Hematopoietic multipotent progenitor cell treated with erythropoietin and hydrocortisone succinate and interleukin-3 and kit ligand, for 4 days (in vitro differentiated cells): ENCODE data around the gene SYT17.

Source experiments
- DNase-seq: peaks from one replicate; pipeline ENCODE4 v3.0.0-alpha.2; 2015

Gene SYT17, protein sequence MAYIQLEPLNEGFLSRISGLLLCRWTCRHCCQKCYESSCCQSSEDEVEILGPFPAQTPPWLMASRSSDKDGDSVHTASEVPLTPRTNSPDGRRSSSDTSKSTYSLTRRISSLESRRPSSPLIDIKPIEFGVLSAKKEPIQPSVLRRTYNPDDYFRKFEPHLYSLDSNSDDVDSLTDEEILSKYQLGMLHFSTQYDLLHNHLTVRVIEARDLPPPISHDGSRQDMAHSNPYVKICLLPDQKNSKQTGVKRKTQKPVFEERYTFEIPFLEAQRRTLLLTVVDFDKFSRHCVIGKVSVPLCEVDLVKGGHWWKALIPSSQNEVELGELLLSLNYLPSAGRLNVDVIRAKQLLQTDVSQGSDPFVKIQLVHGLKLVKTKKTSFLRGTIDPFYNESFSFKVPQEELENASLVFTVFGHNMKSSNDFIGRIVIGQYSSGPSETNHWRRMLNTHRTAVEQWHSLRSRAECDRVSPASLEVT

DNA sequence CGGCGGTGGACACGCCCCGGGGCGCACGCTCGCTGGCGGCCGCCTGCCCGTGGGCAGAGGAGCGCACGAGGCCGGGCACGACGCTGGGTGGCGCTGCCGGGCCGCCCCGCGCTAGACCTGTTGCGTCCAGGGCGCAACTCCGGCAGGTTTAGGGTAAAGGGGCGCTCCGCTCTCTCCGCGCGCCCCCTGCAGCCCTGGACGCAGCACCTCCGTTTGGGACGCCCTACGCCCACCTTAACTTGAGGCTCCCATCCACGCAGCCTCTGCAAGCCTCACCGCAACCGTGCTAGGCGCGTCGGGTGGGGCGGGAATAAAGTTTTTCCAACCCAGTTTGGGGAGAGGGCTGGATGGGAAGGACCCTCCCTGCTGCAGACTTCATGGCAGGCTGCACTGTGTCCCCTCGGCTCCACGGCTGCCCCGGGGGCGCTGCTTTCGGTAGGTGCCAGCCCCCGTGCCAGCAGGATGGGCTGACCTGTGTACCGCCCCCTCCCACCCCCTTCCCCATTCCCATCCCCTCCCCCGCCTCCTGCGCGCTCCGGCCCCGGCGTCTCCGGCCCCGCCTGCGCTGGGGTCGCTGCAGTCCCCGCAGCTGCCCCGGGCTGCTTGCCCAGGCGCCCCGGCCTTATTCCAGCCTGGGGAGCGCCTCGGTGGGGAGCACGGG lies at the start of gene SYT17:
Gene SYT17 (plus strand): TSS at position 531 of the 661 bp plus-strand sequence. CDS start 407 bp downstream, outside the sequence.
- peak; percentile 83 for DNase-seq

DNA sequence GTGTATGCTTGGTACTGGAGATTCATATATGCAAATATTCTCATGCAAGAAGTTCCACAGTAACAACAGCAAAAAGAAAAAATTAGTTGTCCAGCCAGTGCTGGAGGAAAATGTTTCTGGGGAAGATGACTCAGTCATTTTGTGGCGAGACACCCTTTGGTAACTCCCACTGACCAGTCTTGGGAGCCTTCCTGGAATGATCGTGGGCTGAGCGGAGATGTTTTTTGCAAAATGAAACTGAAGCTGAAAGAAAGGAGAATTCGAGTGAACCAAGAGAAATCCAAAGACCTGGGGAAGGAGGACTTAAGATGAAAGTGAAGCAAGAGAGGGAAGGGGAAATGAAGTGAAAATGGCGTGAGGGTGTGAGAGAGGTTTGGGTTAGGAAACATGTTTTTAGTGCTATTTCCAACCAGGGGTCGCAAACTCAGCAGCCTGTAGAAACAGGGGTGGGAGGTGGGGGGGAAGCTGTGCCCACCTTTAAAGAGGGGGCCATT lies 49.1 kb upstream of the SYT17 start:
- peak; percentile 67 for DNase-seq

DNA sequence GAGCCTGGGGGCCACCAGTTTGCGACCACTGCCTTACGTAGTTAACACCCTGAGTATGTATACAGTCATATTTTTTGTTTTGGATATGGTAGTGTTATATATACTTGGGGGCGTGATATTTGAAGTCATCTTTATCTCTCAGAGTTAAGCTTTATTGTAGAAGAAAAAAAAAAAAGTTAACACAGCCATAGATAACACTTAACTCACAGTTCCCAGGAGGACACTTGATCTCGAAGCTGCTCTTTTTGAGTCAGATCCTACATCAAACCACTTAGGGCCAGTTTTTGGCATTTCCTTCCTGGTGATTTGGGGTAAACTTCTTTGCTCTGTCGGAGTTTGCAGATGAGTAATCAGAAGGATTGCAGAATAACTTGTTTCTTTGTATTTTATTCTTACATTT lies 48.5 kb upstream of the SYT17 start:
- DNase-seq, result peak; percentile 59

DNA sequence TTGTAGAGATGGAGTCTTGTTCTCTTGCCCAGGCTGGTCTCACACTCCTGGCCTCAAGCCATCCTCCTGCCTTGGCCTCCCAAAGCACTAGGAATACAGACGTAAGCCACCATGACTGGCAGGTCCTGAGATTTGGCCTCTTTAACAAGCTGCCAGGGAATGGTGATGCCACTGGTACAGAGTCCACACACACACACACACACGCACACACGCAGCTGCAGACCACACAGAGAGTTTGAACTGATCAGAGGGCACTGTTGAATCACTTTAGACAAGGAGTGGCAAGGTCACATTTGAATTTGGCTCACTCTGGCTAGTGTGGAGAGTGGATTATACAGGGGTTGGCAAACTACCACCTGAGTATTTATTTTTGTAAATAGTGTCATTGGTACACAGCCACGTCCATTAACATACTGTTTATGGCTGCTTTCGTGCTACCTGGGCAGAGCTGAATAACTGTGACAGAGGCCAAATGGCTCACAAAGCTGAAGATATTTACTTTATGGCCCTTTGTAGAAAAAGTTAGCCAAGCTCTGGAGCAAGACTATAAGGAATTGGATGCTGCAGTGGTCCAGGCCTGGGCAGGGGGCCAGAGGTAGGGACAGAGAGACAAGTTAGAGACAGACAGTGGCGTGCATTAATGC lies 44.4 kb upstream of the SYT17 start:
- no peak for DNase-seq

DNA sequence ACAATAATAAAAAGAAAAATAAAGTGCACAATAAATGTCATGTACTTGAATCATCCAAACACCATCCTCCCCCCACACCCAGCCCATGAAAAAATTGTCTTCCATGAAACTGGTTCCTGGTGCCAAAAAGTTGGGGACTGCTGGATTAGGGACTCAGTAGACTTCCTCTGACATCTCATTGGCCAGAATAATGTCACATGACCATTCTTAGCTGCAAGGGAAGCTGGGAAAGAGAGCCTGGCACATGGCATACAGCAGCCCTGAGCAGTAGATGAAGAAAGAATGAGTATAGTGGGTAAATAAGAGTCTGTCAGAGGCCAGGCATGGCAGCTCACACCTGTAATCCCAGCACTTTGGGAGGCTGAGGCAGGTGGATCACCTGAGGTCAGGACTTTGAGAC lies 41.7 kb upstream of the SYT17 start:
- DNase-seq, result no peak

DNA sequence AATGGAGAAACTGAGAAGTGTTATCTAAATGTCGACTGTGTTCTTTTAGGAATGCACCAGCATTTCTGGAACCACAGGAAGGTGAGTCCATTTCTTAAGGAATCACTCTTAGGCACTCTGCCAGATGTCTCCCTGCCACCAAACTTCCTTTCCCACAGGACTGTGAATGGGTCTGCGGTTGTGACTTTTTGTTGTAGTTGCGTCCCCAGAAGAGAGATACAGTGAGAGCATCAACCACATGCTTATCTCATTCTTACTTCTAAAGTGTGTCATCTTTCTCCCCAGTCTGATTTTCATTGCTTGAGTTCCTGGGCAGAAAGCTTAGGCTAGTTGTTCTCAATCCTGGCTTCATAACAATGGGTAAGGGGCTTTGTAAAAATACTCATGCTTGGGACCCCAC lies 40.8 kb upstream of the SYT17 start:
- DNase-seq, result no peak

DNA sequence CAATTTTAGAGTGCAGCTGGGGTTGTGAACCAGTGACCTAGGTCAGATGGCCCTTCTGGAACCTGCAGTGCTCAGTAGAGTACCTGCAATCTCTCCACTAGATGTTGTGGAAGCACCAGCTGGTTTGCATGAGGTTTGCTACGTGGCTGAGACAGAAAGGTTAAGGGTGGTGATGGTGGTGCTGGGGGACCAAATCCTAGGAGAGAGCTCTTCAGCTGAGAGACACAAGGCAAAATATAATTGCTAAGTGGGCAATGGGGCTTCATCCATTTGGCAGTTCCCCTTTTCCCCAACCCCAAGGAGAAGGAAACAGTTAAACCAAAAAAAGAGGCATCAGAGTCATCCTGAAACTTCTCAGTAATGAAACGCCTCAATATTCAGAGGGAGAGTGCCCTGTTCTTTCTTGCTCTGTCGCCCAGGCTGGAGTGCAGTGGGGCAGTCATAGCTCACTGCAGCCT lies 40.3 kb upstream of the SYT17 start:
- DNase-seq, result no peak

DNA sequence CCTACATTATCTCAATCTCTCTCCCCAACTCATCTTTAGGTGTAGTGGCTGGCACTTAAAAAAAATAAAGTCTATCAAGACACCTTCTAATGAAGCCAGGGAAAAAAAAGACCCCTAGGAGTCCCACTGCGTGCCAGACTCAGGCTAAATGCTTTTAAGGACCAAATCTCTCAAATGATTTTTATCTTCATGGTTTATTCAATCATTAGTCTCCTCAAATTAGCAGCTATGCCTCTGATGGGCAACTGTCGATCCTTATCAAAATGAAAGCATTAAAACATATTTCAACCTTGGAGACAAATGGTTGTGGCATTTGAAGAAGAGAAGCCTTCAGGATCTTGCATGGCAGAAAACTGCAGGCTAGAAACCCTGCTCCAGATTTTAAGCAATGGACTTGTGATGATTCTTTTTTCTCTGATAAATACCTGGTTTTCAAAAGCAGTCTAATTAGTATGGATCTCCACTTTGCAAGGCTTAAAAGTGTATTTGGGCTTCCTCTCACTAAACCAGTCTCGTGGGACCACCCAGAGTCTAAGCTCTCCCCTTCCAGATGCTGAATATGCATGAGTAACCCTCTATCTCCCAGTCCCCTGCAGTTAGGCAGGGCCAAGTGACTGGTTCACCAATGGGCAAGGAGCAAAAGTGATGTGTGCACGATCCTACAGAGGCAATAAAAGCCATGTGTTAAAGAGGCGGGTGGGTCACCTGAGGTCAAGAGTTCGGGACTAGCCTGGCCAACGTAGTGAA lies 39.4 kb upstream of the SYT17 start:
- no peak for DNase-seq

DNA sequence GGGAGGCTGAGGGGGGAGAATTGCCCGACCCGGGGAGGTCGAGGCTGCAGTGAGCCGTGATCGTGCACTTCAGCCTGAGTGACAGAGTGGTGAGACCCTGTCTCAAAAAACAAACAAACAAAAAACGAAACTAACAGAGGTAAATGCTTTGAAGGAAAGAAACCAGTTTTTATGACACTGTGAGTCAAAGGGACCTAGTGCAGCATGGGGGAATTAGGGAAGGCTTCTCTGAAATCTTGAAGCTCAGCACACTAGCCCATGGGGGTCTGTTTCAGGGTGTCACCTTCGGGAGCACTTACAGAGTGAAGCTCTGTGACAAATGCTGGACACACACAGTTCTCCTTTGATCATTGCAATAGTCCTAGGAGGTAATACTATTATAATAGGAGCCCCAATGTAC lies 37.7 kb upstream of the SYT17 start:
- no peak for DNase-seq

DNA sequence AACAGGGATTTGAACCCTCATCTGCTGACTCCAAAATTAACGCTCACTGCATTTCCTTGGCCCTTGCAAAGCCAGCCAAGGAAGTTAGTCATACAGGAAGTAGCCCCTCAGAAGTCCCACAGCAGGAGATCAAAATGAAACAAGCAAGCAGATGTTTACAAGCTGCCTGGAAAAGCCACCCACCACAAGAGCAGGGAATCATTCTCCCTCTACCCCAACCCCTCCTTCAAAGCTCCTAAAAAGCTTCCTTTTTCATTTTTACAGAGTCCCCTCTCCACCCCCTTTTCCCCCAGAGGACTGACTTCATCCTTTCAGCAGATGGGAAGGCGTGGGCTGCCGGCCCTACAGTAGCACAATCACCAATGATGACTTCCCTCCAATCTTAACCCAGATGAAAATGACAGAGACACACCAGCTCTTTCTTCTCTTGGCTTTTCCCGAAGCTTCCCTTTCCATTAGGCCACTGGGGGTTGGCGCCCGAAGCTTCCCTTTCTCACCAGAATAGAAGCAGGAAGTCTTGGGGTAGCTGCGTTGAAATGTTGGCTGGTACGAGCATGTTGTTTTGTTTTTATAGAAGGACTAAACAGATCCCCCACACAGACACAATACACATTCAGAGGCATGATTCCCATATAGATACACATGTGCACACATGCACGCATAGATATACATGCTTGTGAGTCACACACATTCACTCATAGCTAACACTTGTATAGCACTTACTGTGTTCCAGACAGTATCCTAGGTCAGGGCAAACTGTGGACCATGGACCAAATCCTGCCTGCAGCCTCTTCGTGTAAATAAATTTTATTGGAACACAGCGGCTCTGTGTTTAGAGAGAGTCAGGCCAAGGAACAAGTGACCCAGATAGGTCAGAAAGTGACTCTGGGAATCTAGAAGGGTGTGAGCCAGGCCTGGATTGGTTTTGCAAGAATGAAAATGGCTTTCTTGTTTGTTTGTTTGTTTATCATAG lies 36.9 kb upstream of the SYT17 start:
- peak; percentile 50 for DNase-seq

DNA sequence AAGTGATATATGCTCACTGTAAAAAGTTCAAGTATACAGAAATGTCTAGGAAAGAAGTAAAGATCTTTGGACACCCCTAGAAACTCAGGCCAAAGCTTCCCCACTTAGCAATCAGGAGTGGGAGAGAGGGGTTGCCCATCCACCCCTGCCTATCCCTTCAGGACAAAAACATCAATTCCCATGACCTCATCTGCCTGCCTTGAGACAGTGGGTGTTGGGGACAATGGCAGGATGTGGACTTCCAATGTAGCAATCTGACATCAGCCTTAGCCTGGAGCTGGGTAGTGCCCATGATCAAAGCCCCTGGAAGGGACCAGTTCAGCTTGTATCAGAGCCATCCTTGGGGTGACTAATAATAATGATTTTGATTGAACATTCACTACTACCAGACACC lies 36.2 kb upstream of the SYT17 start:
- no peak for DNase-seq

DNA sequence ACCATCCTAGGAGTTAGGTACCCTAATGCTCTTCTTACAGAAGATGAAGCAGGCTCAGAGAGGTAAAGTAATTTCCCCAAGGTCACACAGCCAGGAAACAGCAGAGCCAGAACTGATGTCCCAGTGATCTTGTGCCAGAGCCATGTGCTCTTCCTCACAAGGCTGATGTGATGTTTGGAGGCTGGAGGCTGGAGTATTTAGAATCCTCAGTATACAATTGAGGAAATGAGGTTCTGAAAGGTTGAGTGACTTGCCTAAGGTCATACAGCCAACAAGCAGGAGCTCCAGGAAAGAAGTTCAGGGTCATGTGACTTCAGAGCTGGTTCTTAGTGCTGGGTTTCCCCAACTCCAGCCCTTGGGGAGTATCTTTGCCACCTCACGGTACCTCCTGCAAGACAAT lies 35.8 kb upstream of the SYT17 start:
- DNase-seq, result no peak

DNA sequence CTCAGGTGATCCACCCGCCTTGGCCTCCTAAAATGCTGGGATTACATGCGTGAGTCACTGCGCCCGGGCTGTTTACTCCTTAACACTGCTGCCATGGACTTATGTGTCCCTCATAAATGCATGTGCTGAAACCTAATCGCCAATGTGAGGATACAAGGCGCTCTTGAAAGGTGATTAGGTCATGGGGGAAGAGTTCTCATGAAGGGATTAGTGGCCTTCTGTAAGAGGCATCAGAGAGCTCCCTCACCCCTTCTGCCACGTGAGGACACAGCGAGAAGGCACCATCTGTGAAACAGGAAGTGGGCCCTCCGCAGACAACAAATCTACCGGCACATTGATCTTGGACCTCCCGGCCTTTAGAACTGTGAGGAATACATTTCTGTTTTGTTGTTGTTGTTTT lies 35.1 kb upstream of the SYT17 start:
- no peak for DNase-seq

DNA sequence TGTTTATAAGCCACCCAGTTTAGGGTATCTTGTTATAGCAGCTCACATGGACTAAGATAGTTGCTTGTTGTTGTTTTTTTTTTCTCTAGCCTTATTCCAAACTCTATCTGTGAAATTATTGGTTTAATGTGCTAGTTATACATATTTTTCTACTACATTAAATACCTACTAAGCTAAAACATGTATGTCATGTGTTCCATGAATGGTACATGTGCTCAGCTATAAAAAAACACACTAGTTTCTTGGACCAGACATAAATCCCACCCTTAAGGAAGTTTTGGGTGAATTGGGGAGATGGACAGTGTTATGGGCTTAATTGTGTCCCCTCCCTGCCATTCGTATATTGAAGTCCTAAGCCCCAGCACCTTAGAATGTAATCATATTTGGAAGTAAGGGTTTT lies 34.4 kb upstream of the SYT17 start:
- DNase-seq, result no peak

DNA sequence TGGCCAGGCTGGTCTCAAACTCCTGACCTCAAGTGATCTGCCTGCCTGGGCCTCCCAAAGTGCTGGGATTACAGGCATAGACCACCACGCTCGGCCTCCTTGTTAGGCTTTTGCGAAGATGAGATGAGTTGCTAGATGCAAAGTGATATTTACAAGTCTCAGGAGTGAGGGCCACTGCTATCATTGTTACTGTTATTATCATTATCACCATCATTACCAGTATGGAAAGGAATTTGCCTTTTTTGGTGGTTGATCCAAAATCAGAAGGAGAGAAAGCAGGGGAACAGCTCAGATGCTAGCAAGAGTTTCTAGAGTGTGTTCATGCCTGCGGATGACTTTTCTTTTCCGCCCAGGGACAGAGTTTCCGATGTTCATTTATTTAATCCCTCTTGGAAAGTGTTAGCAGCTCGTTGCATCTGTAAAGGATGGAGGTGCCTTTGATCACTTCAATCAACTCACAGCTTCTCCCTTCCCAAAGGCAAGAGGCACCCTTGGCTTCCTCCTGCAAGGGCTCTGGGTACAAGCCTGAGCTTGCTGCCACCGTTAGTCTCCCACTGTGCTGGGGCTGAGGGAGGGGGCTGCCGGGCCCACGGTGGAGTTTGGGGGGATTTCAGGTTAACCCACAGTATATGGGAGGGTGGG lies 32.7 kb upstream of the SYT17 start:
- DNase-seq, result no peak

DNA sequence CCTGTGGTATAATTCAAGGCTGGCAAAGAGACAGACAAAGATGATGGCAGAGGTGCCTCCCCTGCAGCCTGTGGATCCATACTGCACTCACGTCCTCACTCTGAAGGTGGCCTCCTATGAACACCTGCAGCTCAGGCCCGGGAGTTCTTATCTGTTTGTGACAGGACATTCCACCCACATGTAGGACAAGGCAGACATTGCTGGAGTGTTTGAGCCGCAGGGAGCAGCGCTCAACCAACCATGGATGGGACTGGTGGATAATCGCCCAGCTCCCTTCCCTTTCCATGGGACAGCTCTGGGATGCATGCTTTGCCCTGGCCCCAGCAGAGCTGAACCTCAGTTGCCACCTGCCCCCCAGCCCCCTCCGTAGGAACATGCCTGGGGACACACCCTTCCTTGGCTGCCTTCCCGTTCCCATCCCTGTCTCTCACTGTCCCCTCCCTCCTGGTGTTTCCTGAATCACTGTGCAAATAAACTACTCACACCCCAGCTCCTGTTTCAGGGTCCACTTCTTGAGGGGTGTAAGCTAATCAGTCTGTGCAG lies 32.1 kb upstream of the SYT17 start:
- DNase-seq, result no peak

DNA sequence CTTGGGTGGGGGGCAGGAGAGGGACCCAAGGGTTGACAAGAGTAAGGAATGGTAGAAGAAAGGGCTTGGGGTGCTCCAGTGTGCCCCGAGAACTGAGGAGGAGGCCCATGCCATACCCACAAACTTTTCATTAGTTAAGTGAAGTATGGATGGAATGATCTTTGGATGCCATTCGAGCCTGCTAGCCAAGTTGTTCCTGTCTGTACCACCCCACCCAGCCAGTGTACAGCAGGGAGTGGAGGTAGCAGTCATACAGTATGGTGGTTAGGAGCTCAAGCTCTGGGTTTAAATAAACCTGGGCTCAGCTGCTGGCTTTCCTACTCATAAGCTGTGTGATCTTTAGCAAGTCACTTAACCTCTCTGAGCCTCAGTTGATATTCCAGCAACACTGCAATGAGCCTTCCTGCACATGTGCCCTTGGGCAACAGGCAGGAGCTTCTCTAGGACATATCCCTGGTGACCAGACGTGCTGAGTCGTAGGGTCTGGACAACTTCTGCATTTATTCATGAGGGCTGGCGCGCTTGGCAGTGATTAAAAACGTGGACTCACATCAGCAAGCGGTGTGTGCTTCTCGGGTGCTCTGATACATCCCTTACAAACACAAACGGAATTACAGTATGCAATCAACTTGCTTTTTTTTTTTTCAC lies 31.4 kb upstream of the SYT17 start:
- DNase-seq, result peak; percentile 31

DNA sequence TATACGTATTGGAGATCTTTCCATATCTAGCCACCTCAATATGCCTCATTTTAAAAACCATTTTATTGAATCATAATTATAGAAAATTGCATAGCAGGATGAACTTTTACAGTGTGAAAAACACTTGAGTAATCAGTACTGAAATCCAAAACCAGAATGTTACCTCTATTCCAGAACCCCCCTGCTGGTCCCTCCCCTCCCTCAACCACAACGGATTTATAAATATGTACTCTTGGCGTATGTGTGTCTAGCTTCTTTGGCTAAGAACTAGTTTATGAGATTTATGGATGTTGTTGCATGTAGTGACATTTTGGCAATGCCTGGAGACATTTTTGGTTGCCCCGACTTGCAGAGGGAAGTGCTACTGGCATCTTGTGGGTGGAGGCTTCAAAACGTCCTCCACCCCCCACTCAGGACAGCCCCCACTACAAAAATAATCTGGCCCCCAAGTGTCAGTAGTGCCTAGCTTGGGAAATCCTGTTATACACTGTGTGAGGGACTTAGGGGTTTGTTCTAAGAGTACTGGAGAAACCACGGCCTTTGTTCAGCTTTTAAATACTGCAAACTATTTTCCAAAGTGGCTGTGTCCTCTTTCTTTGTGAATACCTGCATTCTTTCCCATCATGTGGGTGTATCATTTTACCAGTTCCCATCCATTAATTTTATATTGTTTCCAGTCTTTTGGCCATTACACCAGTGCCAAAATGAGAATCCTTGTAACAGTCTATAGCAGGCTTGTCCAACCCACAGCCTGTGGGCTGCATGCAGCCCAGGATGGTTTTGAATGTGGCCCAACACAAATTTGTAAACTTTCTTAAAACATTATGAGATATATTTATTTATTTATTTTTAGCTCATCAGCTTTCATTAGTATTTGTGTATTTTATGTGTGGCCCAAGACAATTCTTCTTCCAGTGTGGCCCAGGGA lies 30.6 kb upstream of the SYT17 start:
- no peak for DNase-seq

DNA sequence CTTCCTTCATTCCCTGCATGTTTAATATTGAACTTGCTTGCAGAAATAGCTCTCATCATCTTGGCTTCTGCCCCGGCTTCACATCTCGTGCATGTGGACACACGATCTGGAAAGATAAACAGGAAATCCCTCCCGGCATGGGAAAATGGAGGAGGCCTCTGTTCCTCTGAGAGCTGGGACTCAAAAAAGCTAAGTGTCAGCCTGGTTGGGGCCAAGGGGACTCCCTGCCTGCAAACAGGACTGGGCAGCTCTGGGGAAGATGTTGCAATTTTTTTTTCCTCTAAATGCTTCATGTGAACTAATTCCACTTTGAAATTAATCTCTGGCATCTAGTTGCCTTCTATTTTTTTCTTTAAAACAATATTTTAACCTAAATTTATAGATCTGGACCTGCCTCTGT lies 29.4 kb upstream of the SYT17 start:
- no peak for DNase-seq
